H1 (cell line): ENCODE results near the gene GPR141.

ENCODE experiments used
- ATF3 ChIP-seq: IDR thresholded peaks from 2 replicates; pipeline ENCODE4 v1.6.1; 2011; ENCODE audit warnings: low read depth, mild to moderate bottlenecking, low read length; ENCODE audit not compliant: insufficient read depth
- CEBPB ChIP-seq: IDR thresholded peaks from 2 replicates; pipeline ENCODE4 v1.6.1; 2012; ENCODE audit warnings: low read depth, low read length
- CTCF ChIP-seq, 3 experiments: IDR thresholded peaks; 1 replicate in 2 of 3; 2 replicates in 1 of 3; pipeline versions ENCODE4 v1.5.1 to v1.6.1; 2011; ENCODE audit warnings: low read length in 3 of 3, mild to moderate bottlenecking in 3 of 3, inconsistent platforms in 2 of 3, low read depth in 1 of 3, moderate library complexity in 1 of 3; ENCODE audit not compliant: insufficient read depth in 1 of 3; ENCODE audit errors: control extremely low read depth in 1 of 3
- EZH2 ChIP-seq: fragments of 200-600 bp; sonication (generic); IDR thresholded peaks from 2 replicates; pipeline ENCODE4 v1.7.1; 2012; ENCODE audit warnings: low read depth, mild to moderate bottlenecking, moderate library complexity, low read length, inconsistent platforms; ENCODE audit not compliant: severe bottlenecking
- POLR2A ChIP-seq, 2 experiments: IDR thresholded peaks; 1 replicate in 1 of 2; 2 replicates in 1 of 2; pipeline ENCODE4 v1.6.1; 2011; ENCODE audit warnings: low read depth in 2 of 2, low read length in 2 of 2, mild to moderate bottlenecking in 2 of 2; ENCODE audit errors: control extremely low read depth in 1 of 2
- POLR2AphosphoS5 ChIP-seq: IDR thresholded peaks from 2 replicates; pipeline ENCODE4 v1.6.1; 2011; ENCODE audit warnings: low read depth, low read length
- SP2 ChIP-seq: IDR thresholded peaks from 2 replicates; pipeline ENCODE4 v1.6.1; 2012; ENCODE audit warnings: mild to moderate bottlenecking, low read length, inconsistent platforms

DNA sequence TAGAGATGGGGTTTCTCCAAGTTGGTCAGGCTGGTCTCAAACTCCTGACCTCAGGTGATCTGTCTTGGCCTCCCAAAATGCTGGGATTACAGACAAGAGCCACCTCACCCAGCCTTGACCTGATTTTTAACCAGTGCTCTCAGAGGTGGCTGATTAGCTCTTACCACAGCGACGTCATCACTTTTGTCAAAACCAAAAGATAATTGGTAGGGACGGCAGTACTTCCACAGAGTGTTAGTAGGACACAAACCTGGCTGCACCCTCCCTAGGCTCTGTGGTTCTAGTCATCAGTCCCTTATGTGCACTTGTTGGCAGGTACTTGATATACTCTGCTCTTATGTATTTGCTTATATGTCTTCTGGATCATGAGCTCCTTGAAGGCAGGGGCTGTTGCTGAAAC lies 74.0 kb downstream of the GPR141 start:
- TF ChIP-seq POLR2A (IDR thresholded peaks at IDR 0.05; ENCODE audit: control extremely low read depth in 1 of 2, low read depth in 2 of 2, low read length in 2 of 2) = no peak
- no peak for TF ChIP-seq CEBPB
- TF ChIP-seq CTCF (IDR thresholded peaks at IDR 0.05; ENCODE audit: control extremely low read depth in 1 of 3, insufficient read depth in 1 of 3, low read depth in 1 of 3, low read length in 3 of 3) = no peak
- TF ChIP-seq ATF3 = no peak
- no peak for TF ChIP-seq EZH2
- TF ChIP-seq POLR2AphosphoS5 = no peak
- TF ChIP-seq SP2 = no peak
